Activated CD4-positive, alpha-beta T cell treated with anti-CD3 and anti-CD28 coated beads, Interleukin-10, Interleukin-2, amounts not matched to agents 100 ng/mL and 50 ng/mL, durations not matched to agents 16 hours and 8 hours (primary cell): ENCODE results near the gene KRT76.

Experiments used
- DNase-seq: peaks from one replicate; pipeline ENCODE4 v3.0.0-alpha.2; 2020

Gene KRT76

DNA sequence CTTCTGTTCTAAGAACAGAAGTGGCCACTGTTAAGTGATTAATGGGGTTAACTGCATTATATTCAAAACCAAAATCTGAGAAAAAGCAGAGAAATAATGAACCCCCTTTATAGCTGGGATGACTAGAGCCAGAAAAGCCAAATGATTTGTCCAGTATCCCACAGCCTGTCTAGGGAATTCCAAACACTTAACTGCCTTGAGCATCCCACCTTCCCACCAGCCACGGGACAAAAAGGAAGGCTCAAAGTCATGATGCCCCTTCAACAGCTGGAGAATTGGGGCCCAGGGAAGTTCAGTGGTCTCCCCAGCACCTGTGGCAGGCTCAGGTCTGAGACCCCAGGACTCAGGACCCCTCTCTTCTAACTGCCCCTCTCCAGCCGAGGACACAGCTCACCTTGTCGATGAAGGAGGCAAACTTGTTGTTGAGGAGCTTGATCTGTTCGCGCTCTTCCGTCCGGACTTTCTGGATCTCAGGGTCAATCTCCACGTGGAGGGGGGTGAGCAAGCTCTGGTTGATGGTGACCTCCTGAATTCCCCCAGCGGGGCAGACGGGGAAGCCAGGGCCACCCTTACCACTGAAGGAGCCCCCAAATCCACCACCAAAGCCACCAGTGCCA is 36.2 kb upstream of the KRT76 start:
- no peak for DNase-seq

- DNase-seq, result no peak
Measured at GRCh38 chr12:52812749-52813148, 35.6 kb upstream of the KRT76 start.

- no peak for DNase-seq
Measured at GRCh38 chr12:52812073-52812400, 34.9 kb upstream of the KRT76 start.

- DNase-seq, result no peak
Measured at GRCh38 chr12:52811191-52812072, 34.3 kb upstream of the KRT76 start.

DNA sequence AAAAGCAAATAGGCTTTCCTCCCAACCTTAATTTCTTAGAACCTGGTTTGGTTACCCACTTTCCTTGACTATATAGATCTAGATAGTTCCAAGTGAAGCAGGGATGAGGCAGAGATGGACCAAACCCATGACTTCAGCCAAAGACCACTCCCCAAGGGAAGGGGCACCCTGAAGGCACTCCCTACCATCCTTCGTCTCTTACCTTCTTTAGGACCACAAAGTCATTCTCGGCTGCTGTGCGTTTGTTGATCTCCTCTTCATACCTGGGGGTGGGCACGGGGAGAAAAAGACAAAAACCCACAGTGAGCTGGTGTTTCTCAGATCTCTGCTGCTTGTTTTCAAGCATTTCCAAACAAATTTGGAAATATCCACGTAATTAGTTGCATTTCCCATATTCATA is 33.4 kb upstream of the KRT76 start:
- no peak for DNase-seq

DNA sequence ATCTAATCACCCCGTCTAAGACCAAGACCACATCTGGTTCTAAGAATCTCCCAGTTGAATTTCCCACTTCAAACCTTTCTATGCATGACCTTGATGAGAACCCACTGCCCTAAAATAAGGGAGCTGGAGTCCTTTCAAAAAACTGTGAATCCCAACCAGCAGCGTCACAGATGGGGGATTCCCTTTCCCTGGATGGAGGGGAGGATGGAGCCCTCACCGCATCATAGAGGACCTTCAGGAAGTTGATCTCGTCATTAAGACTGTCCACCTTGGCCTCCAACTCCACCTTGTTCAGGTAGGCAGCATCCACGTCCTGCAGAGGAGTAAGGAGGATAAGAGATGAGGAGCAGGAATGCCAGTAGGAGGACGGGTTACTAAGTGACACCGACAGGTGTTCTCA is 32.0 kb upstream of the KRT76 start:
- no peak for DNase-seq

DNA sequence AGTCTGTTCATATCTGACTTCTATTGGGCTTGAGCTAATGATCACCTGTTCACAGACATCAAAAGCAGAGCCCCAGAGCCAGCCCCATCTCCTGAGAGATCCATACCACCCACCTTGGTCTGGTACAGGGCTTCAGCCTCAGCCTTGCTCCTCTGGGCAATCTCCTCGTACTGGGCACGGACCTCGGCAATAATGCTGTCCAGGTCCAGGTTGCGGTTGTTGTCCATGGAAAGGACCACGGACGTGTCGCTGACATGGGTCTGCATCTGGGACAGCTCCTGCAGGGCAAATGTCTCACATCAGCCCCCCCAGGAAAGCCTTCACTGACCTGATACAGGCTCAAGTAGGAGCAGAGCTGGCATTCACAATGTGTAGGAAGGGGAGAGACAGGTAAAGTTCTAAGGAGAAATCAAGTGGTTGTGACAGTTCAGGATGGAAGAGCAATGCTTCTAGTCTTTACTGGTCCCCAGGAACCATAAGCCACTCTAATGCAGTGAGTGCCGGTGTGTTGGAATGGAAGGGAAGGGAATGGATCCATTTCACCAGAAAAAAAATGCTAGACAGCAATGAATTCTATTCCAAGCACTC is 31.5 kb upstream of the KRT76 start:
- DNase-seq, result no peak

DNA sequence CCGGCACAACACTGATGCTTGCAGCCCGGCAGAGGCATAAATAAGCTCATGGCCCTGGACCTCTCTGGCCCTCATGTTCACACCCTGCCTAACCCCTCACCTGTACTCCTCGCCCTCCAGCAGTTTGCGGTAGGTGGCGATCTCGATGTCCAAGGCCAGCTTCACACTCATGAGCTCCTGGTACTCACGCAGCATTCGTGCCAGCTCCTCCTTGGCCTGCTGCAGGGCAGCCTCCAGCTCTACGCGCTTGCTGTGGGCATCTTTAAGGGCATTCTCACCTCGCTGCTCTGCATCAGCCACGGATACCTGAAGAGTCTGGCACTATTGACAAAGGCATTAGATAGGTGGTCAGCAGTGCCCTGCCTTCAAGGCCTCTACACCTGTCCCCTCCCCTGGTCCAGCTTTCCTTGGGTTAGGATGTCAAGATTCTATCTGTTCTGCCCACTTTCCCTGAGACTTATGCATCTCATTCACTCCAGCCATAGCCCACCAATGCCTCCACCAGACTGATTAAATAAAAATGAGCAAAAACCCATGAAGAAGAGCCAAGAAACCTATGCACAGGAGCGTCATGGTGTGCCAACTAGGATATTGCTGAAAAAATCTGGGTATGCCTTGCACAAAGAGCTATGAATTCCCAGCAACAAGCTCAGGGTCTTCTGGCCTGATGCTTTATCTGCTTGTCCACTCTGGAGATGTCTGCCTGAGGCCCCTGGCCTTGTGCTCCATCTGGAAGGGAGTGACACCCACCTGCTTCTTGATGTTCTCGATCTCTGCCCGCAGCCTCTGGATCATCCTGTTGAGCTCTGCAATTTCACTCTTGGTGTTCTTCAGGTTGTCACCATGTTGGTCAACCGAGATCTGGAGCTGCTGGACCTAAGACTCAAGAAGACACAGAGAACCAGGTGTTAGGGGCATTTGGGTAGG is 30.7 kb upstream of the KRT76 start:
- no peak for DNase-seq

DNA sequence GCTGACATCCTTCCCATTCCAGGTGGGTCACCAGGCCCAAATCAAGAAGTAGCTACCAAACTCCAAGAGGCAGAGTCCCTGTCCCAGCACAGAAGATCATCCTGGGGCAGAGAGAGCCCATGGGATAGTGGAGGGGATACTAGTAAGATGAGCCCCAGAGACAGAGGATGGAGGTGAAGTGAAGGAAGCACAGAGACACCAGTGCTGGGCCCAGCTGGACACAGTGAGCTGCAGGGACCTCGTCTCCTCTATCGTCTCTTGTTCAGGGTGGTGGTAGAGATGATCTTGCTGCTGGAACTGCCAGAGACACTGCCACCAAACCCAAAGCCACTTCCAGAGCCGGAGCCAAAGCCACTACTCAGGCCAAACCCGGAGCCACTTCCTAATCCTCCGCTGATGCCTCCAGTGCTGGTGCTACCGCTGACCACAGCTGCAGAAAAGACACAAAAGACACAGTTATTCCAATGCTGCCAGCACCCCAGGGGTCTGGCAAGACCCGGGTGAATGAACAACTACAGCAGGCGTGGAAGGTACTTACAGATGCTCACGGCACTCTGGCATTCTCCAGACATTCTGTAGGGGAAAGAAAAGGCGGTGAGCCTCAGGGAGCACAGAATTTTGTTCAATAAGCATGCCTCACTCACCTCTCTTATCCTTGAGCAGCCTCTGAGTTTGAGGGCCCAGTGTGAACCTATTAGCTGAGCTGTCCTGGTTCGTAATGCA is 29.8 kb upstream of the KRT76 start:
- DNase-seq, result no peak

GRCh38 chr12:52806169-52806811 is 29.1 kb upstream of the KRT76 start:
- no peak for DNase-seq

DNA sequence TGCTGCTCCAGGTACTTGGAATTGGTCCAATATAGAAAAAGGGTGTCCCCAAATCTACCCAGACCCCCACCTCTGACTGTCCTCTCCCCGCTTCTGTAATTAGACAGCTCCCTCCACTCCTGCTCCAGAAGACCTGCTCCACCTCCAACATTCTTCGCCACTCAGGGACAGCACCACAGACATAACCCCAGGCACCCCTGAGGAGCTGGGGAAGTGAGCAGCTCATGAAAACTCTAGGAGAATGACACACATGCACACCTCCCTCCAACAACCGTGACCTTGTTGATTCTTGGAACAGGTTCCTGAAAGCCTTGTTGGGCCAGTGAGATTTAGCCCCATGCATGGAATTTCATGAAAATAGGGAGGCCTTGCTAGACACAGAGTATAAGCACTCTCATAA is 28.6 kb upstream of the KRT76 start:
- no peak for DNase-seq

GRCh38 chr12:52805000-52805399 is 27.9 kb upstream of the KRT76 start:
- no peak for DNase-seq

- no peak for DNase-seq
Measured at GRCh38 chr12:52802442-52802841, 25.3 kb upstream of the KRT76 start.

- DNase-seq, result no peak
Measured at GRCh38 chr12:52801773-52802172, 24.6 kb upstream of the KRT76 start.

DNA sequence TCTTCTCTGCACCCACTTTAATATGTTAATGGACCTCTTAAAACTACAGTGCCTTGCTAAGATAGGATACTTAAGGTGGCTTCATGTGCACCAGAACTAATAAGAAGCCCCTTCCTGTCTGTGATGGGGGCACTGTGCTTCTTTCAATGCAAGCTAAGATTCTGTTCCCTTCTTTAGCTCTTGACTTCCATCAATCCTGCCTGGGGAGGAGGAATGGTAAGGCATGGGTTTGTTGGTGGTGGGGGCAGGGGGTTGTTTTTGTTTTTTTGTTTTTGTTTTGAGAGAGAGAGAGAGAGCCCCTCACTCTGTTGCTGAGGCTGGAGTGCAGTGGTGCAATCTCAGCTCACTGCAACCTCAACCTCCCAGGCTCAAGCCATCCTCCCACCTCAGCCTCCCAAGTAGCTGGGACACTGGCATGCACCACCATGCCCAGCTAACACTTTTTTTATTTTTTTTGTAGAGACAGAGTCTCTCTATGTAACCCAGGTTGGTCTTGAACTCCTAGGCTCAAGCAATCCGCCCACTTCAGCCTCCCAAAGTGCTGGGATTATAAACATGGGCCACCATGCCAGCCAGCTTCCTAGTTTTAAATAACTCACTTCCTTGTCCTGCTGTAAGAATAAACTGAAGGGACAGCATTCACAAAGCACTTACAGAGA is 23.2 kb upstream of the KRT76 start:
- no peak for DNase-seq

DNA sequence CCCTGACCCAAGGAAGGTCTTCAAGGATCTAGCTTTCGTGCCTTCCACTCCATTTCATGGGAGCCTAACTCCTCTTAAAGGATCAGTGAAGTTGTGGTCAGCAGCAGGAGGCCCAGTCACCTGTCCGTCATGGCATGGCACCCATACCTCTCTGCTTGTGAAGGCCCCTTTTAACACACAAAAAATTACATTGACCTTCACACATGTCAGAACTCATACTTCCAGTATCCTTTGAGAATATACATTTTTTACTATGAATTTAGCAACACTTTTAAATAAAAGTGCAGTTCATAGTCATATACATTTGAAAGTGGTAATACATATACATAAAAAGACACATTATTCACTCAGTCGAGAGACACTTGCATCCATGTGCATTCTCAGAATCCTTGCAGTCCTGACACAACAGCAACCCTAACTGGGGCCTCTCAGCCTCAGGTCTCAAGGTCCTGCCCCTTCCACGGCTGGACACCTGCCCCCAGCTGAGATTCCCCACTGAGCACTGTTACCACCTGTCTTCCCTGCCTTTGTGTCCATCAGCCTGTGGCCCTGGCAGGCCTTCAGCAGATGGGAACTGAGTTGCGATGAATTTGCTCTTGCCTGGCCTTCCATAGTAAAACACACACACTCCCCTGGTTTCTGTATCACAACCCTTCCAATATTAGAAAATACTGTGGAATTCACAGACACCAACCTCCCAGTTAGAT is 22.5 kb upstream of the KRT76 start:
- no peak for DNase-seq

DNA sequence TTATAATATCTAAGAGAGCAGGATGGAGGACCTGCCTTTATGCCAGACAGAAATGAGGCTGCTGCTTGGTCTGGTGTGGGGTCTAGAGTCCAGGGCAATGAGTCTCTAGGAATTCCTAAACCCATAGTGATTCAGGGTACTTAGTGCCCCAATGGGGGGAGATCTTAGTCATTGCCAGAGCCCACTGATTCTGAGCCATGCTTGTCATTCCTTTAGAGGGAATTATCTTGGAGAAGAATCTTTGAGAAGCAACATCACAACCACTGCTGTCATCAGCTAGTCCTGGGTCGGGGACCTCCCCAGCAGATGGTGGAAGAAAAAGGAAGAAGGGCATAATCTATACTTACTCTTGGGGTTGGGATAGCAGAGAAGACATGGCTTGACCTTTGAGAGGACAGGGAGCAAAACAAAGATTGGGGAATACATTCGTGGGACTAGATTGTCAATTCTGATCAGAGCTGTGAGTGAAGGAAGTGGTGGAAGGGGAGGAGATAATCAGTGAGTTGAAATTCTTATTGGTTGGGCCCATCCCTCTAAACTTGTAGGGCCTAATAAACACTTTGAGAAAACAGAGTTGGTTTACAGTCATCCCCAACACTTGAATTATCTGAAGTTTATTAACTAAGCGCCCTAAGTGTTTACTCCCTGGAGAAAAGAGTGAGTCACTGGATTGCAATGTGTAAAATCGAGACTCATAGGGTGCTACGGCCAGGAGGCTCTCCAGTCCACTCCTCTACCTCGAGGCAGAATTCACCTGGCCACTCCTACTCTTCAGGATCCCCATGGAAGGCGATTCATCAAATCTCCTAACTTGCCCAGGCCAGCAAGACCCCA is 21.7 kb upstream of the KRT76 start:
- DNase-seq, result no peak

- no peak for DNase-seq
Measured at GRCh38 chr12:52798003-52798670, 21.0 kb upstream of the KRT76 start.

DNA sequence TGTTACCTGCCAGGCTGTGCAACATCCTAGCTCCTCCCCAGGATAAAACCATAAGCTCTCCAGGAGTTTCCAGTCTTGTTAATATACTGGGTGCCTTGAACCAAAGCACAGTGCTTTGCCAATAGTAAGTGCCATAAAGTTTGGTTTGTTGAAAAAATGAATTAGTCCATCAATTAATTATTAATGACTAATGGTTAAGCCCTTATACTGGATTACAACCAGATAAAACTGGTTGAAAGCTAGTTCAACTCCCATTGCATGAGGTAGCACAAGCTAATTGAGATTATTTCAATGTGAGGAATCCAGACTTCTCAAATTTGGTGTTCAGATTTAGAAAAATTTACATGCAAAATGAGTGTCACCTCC is 20.4 kb upstream of the KRT76 start:
- no peak for DNase-seq
